IgD-negative memory B cell (primary cell): Measurements from ENCODE around the gene FAM187B. TPM values are rescaled to one million over a fixed set of nuclear protein-coding genes. Genes with fewer than 3 reads are reported as not detected.

Experiments used
- H3K27ac Mint-ChIP-seq, 3 donors: one replicate each; pipeline ENCODE4 v1.8.0; 2020 to 2022; ENCODE audit warnings: mild to moderate bottlenecking in 3 of 3, mixed read lengths in 3 of 3, moderate library complexity in 1 of 3
- H3K27me3 Mint-ChIP-seq: one replicate; pipeline ENCODE4 v1.8.0; 2021; ENCODE audit warnings: mixed read lengths
- H3K36me3 Mint-ChIP-seq: one replicate; pipeline ENCODE4 v1.8.0; 2020; ENCODE audit warnings: mild to moderate bottlenecking, mixed read lengths
- H3K4me1 Mint-ChIP-seq, 3 donors: one replicate each; pipeline ENCODE4 v1.8.0; 2020 to 2022; ENCODE audit warnings: mixed read lengths in 3 of 3, mild to moderate bottlenecking in 1 of 3
- H3K4me3 Mint-ChIP-seq, 4 donors: one replicate each; pipeline ENCODE4 v1.8.0; 2020 to 2022; ENCODE audit warnings: mild to moderate bottlenecking in 4 of 4, mixed read lengths in 4 of 4, moderate library complexity in 3 of 4
- H3K9me3 Mint-ChIP-seq, 3 donors: one replicate each; pipeline ENCODE4 v1.8.0; 2020 to 2021; ENCODE audit warnings: mixed read lengths in 3 of 3, mild to moderate bottlenecking in 1 of 3
- polyA plus RNA-seq: library from polyadenylated mRNA; unstranded; fragments of 300-500 nt; fragmentation: Illumina TruSeq; gene quantifications from one replicate; pipeline ENCODE4 v1.2.3, GENCODE V29; 2021

The FAM187B gene
- polyA plus RNA-seq, 1 donor from 2014 or later = not detected

- H3K4me3 Mint-ChIP-seq = peak overlapping the region in 1 of 4 donors; percentile 65
- H3K9me3 Mint-ChIP-seq = peaks cover 0 to 6% (median 3%) of the 10 kb centered on the region in 3 donors
- H3K4me1 Mint-ChIP-seq = peaks cover 27 to 48% (median 46%) of the 10 kb centered on the region in 3 donors
Observed at GRCh38 chr19:35216016-35216832, 12.3 kb downstream of the FAM187B start.

GRCh38 chr19:35214766-35215422 lies 13.6 kb downstream of the FAM187B start:
- peak overlapping the region; percentile 87 to 98 (median 98) for H3K27ac Mint-ChIP-seq
- H3K4me1 Mint-ChIP-seq = peaks cover 32 to 52% (median 50%) of the 10 kb centered on the region in 3 donors
- peak overlapping the region in 1 of 4 donors; percentile 69 for H3K4me3 Mint-ChIP-seq
- no peaks in the 10 kb centered on the region for H3K36me3 Mint-ChIP-seq
- peaks cover 0 to 6% (median 3%) of the 10 kb centered on the region in 3 donors for H3K9me3 Mint-ChIP-seq
- H3K27me3 Mint-ChIP-seq = no peaks in the 10 kb centered on the region

More at GRCh38 chr19:35216016-35216832, 12.3 kb downstream of the FAM187B start:
- Mint-ChIP-seq H3K27me3 (no peaks in the 10 kb centered on the region), H3K27ac (peak overlapping the region; percentile 85 to 98 (median 87)), H3K36me3 (no peaks in the 10 kb centered on the region)

- Mint-ChIP-seq H3K4me3 (peak overlapping the region; percentile 62 to 89 (median 80)), H3K9me3 (no peaks in the 10 kb centered on the region), H3K27ac (peak overlapping the region; percentile 87 to 98 (median 98)), H3K27me3 (no peaks in the 10 kb centered on the region), H3K36me3 (no peaks in the 10 kb centered on the region), H3K4me1 (peaks cover 32 to 53% (median 52%) of the 10 kb centered on the region in 3 donors)
Observed at GRCh38 chr19:35213663-35214632, 14.6 kb downstream of the FAM187B start.

- Mint-ChIP-seq H3K27me3 (no peaks in the 10 kb centered on the region), H3K9me3 (peaks cover 0 to 2% (median 0%) of the 10 kb centered on the region in 3 donors), H3K4me1 (peaks cover 38 to 62% (median 62%) of the 10 kb centered on the region in 3 donors), H3K36me3 (no peaks in the 10 kb centered on the region), H3K4me3 (peak overlapping the region; percentile 48 to 92 (median 82)), H3K27ac (peak overlapping the region; percentile 87 to 98 (median 98))
Observed at GRCh38 chr19:35212241-35212640, 16.3 kb downstream of the FAM187B start.

GRCh38 chr19:35211545-35212230 lies 16.9 kb downstream of the FAM187B start:
- H3K36me3 Mint-ChIP-seq = no peaks in the 10 kb centered on the region
- H3K27me3 Mint-ChIP-seq = no peaks in the 10 kb centered on the region
- peaks cover 40 to 63% (median 61%) of the 10 kb centered on the region in 3 donors for H3K4me1 Mint-ChIP-seq
- H3K27ac Mint-ChIP-seq = peak overlapping the region; percentile 87 to 98 (median 98)
- peaks cover 0 to 2% (median 0%) of the 10 kb centered on the region in 3 donors for H3K9me3 Mint-ChIP-seq
- peak overlapping the region; percentile 48 to 92 (median 82) for H3K4me3 Mint-ChIP-seq

GRCh38 chr19:35209646-35210045 lies 18.9 kb downstream of the FAM187B start:
- Mint-ChIP-seq H3K4me3 (peak overlapping the region in 2 of 4 donors; percentile 16 to 56), H3K4me1 (peaks cover 48 to 68% (median 64%) of the 10 kb centered on the region in 3 donors), H3K9me3 (peaks cover 0 to 2% (median 0%) of the 10 kb centered on the region in 3 donors), H3K27ac (peak overlapping the region; percentile 6 to 98 (median 88)), H3K27me3 (no peaks in the 10 kb centered on the region), H3K36me3 (no peaks in the 10 kb centered on the region)

GRCh38 chr19:35208121-35208520 lies 20.4 kb downstream of the FAM187B start:
- Mint-ChIP-seq H3K4me1 (peaks cover 45 to 59% (median 57%) of the 10 kb centered on the region in 3 donors), H3K27ac (peak overlapping the region; percentile 94 to 99 (median 98)), H3K9me3 (peaks cover 0 to 2% (median 0%) of the 10 kb centered on the region in 3 donors), H3K36me3 (no peaks in the 10 kb centered on the region), H3K27me3 (no peaks in the 10 kb centered on the region), H3K4me3 (peak overlapping the region in 3 of 4 donors; percentile 43 to 68 (median 43))

GRCh38 chr19:35207391-35207871 lies 21.1 kb downstream of the FAM187B start:
- H3K9me3 Mint-ChIP-seq = peaks cover 0 to 2% (median 0%) of the 10 kb centered on the region in 3 donors
- H3K36me3 Mint-ChIP-seq = no peaks in the 10 kb centered on the region
- H3K4me1 Mint-ChIP-seq = peaks cover 44 to 58% (median 53%) of the 10 kb centered on the region in 3 donors
- peak overlapping the region; percentile 94 to 99 (median 98) for H3K27ac Mint-ChIP-seq
- no peaks in the 10 kb centered on the region for H3K27me3 Mint-ChIP-seq
- H3K4me3 Mint-ChIP-seq = peak overlapping the region in 3 of 4 donors; percentile 43 to 68 (median 61)

- H3K4me1 Mint-ChIP-seq = peaks cover 38 to 52% (median 47%) of the 10 kb centered on the region in 3 donors
- H3K36me3 Mint-ChIP-seq = no peaks in the 10 kb centered on the region
- peak overlapping the region; percentile 54 to 89 (median 78) for H3K4me3 Mint-ChIP-seq
- no peaks in the 10 kb centered on the region for H3K27me3 Mint-ChIP-seq
- H3K27ac Mint-ChIP-seq = peak overlapping the region; percentile 96 to 99 (median 98)
- peaks cover 0 to 2% (median 0%) of the 10 kb centered on the region in 3 donors for H3K9me3 Mint-ChIP-seq
Observed at GRCh38 chr19:35206855-35207254, 21.7 kb downstream of the FAM187B start.

GRCh38 chr19:35206379-35206778 lies 22.2 kb downstream of the FAM187B start:
- Mint-ChIP-seq H3K27ac (peak overlapping the region; percentile 96 to 99 (median 98)), H3K4me3 (peak overlapping the region; percentile 71 to 89 (median 78)), H3K9me3 (peaks cover 0 to 2% (median 0%) of the 10 kb centered on the region in 3 donors), H3K4me1 (peaks cover 34 to 47% (median 43%) of the 10 kb centered on the region in 3 donors), H3K27me3 (no peaks in the 10 kb centered on the region), H3K36me3 (no peaks in the 10 kb centered on the region)

GRCh38 chr19:35205733-35206323 lies 22.7 kb downstream of the FAM187B start:
- Mint-ChIP-seq H3K27me3 (no peaks in the 10 kb centered on the region), H3K4me1 (peaks cover 32 to 46% (median 41%) of the 10 kb centered on the region in 3 donors), H3K4me3 (peak overlapping the region; percentile 71 to 89 (median 78)), H3K9me3 (peaks cover 0 to 2% (median 0%) of the 10 kb centered on the region in 3 donors), H3K36me3 (no peaks in the 10 kb centered on the region), H3K27ac (peak overlapping the region; percentile 96 to 99 (median 98))

- Mint-ChIP-seq H3K4me3 (peak overlapping the region; percentile 71 to 89 (median 78)), H3K36me3 (no peaks in the 10 kb centered on the region), H3K27me3 (no peaks in the 10 kb centered on the region), H3K4me1 (peaks cover 29 to 43% (median 38%) of the 10 kb centered on the region in 3 donors), H3K9me3 (peaks cover 0 to 2% (median 0%) of the 10 kb centered on the region in 3 donors), H3K27ac (peak overlapping the region; percentile 96 to 99 (median 98))
Observed at GRCh38 chr19:35204799-35205732, 23.5 kb downstream of the FAM187B start.
